Activated T-cell treated with anti-CD3 and anti-CD28 coated beads, Interleukin-2, amount 50 U/mL, for 4 hours (primary cell): ENCODE results near the gene VCAN. TPM values are rescaled to one million over a fixed set of nuclear protein-coding genes. Genes with fewer than 3 reads are reported as not detected.

Experiments
- ATAC-seq, 2 donors: fragments of 200-7000 bp; cut with Tn5 transposase; one replicate each; pipeline ENCODE4 v1.10.0; 2021
- DNase-seq: peaks from one replicate; pipeline ENCODE4 v3.0.0-alpha.2; 2020
- H3K27me3 Mint-ChIP-seq: one replicate; pipeline ENCODE4 v1.8.0; 2021; ENCODE audit warnings: low read depth, mixed read lengths
- H3K36me3 Mint-ChIP-seq: one replicate; pipeline ENCODE4 v1.8.0; 2022; ENCODE audit warnings: mixed read lengths; ENCODE audit not compliant: insufficient read depth
- H3K4me1 Mint-ChIP-seq: one replicate; pipeline ENCODE4 v1.8.0; 2021; ENCODE audit warnings: low read depth, mixed read lengths
- H3K4me3 Mint-ChIP-seq: one replicate; pipeline ENCODE4 v1.8.0; 2021; ENCODE audit warnings: mild to moderate bottlenecking, moderate library complexity, mixed read lengths
- H3K9me3 Mint-ChIP-seq: one replicate; pipeline ENCODE4 v1.8.0; 2021; ENCODE audit warnings: mixed read lengths
- total RNA-seq, 3 donors: library from RNA; stranded (reverse); gene quantifications; one replicate each; pipeline ENCODE4 v1.2.1, GENCODE V29; 2021

The VCAN gene
- total RNA-seq, 3 donors from 2014 or later = 0.61 to 0.84 (median 0.74) TPM

DNA sequence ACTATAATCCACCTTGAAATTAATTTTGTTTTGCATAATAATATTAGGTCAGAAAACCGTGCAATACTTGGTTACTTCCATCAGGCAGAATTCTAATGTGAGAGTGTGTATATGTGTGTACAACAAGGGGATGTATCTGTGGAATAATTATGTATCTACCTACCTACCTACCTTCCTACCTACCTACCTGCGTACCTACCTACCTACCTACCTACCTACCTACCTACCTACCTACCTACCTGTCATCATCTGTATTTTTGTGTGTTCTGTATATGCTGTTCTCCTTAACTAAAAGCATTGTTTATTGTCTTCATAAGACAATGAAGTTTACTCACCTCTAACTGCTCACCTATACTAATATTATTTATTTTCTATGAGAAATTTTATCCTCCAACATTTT lies 52.8 kb downstream of the VCAN start:
- H3K4me1 Mint-ChIP-seq = no peaks in the 10 kb centered on the region
- no peaks in the 10 kb centered on the region for H3K36me3 Mint-ChIP-seq
- ATAC-seq = no peak
- DNase-seq = no peak
- H3K27me3 Mint-ChIP-seq = no peaks in the 10 kb centered on the region
- no peak overlapping the region for H3K4me3 Mint-ChIP-seq
- H3K9me3 Mint-ChIP-seq = no peaks in the 10 kb centered on the region

DNA sequence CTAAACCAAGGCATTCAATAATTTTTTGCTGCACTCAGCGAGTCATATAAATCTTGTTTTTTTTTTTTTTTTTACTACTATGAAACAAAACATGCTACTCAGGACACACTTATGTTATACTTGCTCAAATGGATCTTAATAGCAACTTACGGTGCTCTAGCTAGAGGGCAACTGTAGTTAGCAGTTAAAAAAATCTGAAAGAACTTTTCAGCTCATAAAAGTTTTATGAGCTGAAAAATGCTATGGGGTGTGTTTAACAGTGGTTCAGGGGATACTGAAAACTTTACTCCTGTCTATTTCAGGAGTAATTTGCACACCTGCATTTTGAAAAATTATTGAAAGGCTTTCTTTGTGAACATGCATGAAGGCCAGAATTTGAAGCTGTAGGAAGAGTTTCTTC lies 53.4 kb downstream of the VCAN start:
- DNase-seq (no peak), ATAC-seq (no peak)
- H3K9me3 Mint-ChIP-seq = no peaks in the 10 kb centered on the region
- H3K27me3 Mint-ChIP-seq = no peaks in the 10 kb centered on the region
- H3K36me3 Mint-ChIP-seq = no peaks in the 10 kb centered on the region
- no peaks in the 10 kb centered on the region for H3K4me1 Mint-ChIP-seq
- H3K4me3 Mint-ChIP-seq = no peak overlapping the region

DNA sequence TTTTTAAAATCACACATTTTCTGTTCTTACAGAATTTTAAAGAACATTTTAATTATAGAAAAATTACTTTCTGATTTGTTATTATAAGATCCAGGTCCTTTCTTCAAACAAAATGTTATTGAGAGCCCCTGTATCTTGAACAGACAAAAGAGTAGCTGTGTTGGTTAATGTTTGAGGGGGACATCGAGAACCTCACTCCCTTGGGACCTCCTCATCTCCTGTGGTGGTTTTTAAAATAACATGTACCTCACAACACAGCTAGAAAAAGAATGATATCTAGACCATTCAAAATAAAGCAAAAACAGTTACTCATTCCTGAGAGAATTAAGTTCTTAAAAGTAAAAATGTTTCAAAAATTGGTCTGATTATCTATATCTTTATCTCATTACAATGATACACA lies 54.7 kb downstream of the VCAN start:
- no peak for DNase-seq

DNA sequence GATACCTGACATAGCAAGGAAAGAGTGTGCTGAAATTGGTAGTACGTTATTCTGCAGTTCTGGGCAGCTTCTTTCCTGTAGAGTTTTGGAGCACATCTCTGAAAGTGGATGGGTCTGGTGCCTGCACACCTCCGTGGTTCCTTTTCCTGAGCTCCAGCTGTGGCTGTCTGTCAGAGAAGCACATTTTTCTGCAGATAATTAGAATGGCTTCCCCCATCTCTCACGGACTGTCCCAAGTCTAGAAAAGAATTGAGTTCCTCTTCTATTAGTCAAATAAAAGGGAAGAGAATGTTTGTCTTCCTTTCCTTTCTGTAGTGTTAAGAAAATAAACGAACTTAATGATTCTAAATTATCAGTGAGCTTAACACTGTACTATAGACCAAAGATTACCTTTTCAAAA lies 55.7 kb downstream of the VCAN start:
- Mint-ChIP-seq H3K4me3 (no peak overlapping the region), H3K27me3 (no peaks in the 10 kb centered on the region), H3K4me1 (no peaks in the 10 kb centered on the region), H3K9me3 (no peaks in the 10 kb centered on the region), H3K36me3 (no peaks in the 10 kb centered on the region)
- DNase-seq = no peak
- ATAC-seq = no peak

More for the DNA sequence above, 54.7 kb downstream of the VCAN start:
- Mint-ChIP-seq H3K27me3 (no peaks in the 10 kb centered on the region), H3K4me3 (no peak overlapping the region), H3K36me3 (no peaks in the 10 kb centered on the region), H3K4me1 (no peaks in the 10 kb centered on the region), H3K9me3 (no peaks in the 10 kb centered on the region)
- no peak for ATAC-seq

DNA sequence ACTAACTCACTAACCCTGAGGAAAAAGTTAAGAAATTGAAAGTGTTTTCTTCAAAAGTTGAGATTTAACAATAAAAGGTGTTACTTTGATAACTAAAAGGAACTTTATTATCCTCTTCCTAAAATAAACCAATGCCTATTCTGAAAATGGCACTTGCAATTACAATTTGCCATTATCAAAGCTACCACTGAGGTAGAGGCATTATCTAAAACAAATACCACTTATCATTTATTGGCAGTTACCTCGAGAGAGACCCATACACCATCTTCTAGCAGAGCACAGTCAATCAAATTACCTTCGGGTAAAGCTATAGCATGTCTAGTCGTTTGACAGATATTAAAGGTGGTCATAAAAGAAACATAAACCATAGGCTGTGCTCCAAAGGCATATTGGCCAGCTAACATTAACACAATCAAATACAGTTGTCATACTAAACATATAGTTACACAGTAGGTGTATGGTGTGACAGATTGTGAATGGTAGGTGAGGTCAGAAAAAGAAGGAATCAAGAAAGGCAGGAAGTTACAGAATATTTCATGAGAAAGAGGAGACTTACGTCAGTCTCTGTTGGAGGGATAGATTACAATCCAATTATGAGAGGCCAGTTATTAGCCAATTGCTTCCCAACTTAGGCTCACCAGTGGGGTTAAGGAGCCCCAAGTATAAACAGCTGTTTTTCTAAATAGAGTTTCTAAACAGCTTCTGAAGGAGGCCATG lies 56.3 kb downstream of the VCAN start:
- Mint-ChIP-seq H3K27me3 (no peaks in the 10 kb centered on the region), H3K36me3 (no peaks in the 10 kb centered on the region), H3K9me3 (no peaks in the 10 kb centered on the region), H3K4me1 (no peaks in the 10 kb centered on the region), H3K4me3 (no peak overlapping the region)
- DNase-seq (no peak), ATAC-seq (no peak)

DNA sequence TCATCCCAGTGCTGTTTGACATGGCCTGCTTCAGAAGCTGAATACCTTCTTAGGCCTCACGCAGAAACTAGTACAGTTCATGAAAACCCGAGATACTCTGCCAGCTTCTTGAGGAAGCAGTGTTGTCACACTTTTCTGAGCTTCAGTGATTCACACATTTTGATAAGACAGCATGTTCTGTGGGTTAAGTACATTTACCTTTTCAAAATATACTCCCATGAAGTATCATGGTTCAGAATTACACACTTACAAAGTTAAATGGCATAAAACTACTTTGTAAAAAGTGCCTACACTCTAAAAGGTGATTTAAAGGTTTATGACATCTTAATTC lies 56.9 kb downstream of the VCAN start:
- Mint-ChIP-seq H3K36me3 (no peaks in the 10 kb centered on the region), H3K9me3 (no peaks in the 10 kb centered on the region), H3K4me1 (no peaks in the 10 kb centered on the region), H3K27me3 (no peaks in the 10 kb centered on the region), H3K4me3 (no peak overlapping the region)
- ATAC-seq (no peak), DNase-seq (no peak)

DNA sequence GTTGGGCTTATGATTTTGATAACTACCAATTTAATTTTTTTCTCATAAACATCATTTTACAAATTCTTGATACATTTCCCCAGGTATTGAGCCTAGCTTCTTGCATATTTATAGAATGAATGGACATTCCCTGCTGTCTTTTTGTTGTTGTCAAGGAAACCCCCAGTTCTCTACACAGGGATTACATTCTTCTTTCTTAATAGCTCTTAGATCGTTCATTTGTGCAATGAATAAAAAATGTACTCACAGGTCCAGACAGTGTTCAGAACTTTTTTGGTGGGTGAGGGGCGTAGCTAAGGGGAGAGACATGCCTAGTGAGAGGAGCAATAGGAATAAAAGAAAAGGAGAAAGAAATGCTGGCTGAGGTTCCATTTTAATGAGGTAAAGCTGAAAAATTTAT lies 58.6 kb downstream of the VCAN start:
- no peak for DNase-seq
- no peaks in the 10 kb centered on the region for H3K36me3 Mint-ChIP-seq
- no peak overlapping the region for H3K4me3 Mint-ChIP-seq
- no peak for ATAC-seq
- no peaks in the 10 kb centered on the region for H3K4me1 Mint-ChIP-seq
- no peaks in the 10 kb centered on the region for H3K9me3 Mint-ChIP-seq
- H3K27me3 Mint-ChIP-seq = no peaks in the 10 kb centered on the region

DNA sequence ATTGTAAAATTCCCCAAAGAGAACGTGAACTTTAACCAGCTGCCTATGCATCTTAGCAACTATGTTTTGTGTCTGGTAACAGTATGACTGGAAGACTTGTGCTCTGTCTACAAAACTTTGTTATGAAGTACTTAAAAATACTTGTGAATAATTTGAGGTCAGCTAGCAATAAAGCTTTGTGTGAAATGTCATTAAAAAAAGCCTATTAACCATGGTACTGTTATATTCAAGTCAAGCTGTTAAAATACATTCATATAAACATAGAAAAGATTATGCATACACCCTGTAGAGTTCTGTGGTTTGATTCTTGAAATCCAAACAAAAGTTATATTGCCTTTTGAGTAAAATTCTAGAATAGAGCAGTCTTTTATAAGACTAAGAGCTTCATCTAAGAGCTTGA lies 60.1 kb downstream of the VCAN start:
- H3K4me3 Mint-ChIP-seq = no peak overlapping the region
- ATAC-seq (no peak), DNase-seq (no peak)
- H3K4me1 Mint-ChIP-seq = no peaks in the 10 kb centered on the region
- no peaks in the 10 kb centered on the region for H3K27me3 Mint-ChIP-seq
- H3K36me3 Mint-ChIP-seq = no peaks in the 10 kb centered on the region
- H3K9me3 Mint-ChIP-seq = no peaks in the 10 kb centered on the region

DNA sequence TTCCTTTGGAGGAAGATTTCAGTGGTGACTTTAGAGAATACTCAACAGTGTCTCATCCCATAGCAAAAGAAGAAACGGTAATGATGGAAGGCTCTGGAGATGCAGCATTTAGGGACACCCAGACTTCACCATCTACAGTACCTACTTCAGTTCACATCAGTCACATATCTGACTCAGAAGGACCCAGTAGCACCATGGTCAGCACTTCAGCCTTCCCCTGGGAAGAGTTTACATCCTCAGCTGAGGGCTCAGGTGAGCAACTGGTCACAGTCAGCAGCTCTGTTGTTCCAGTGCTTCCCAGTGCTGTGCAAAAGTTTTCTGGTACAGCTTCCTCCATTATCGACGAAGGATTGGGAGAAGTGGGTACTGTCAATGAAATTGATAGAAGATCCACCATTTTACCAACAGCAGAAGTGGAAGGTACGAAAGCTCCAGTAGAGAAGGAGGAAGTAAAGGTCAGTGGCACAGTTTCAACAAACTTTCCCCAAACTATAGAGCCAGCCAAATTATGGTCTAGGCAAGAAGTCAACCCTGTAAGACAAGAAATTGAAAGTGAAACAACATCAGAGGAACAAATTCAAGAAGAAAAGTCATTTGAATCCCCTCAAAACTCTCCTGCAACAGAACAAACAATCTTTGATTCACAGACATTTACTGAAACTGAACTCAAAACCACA lies 67.4 kb downstream of the VCAN start:
- ATAC-seq (peak; percentile 14 to 52), DNase-seq (no peak)
- Mint-ChIP-seq H3K36me3 (no peaks in the 10 kb centered on the region), H3K9me3 (no peaks in the 10 kb centered on the region), H3K4me3 (no peak overlapping the region), H3K4me1 (peaks cover 6% of the 10 kb centered on the region), H3K27me3 (no peaks in the 10 kb centered on the region)

DNA sequence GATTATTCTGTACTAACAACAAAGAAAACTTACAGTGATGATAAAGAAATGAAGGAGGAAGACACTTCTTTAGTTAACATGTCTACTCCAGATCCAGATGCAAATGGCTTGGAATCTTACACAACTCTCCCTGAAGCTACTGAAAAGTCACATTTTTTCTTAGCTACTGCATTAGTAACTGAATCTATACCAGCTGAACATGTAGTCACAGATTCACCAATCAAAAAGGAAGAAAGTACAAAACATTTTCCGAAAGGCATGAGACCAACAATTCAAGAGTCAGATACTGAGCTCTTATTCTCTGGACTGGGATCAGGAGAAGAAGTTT lies 67.9 kb downstream of the VCAN start:
- ATAC-seq (no peak), DNase-seq (no peak)
- no peaks in the 10 kb centered on the region for H3K36me3 Mint-ChIP-seq
- no peak overlapping the region for H3K4me3 Mint-ChIP-seq
- no peaks in the 10 kb centered on the region for H3K9me3 Mint-ChIP-seq
- peaks cover 6% of the 10 kb centered on the region for H3K4me1 Mint-ChIP-seq
- H3K27me3 Mint-ChIP-seq = no peaks in the 10 kb centered on the region

DNA sequence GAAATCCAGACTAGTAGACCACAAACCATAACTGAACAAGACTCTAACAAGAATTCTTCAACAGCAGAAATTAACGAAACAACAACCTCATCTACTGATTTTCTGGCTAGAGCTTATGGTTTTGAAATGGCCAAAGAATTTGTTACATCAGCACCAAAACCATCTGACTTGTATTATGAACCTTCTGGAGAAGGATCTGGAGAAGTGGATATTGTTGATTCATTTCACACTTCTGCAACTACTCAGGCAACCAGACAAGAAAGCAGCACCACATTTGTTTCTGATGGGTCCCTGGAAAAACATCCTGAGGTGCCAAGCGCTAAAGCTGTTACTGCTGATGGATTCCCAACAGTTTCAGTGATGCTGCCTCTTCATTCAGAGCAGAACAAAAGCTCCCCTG lies 68.6 kb downstream of the VCAN start:
- no peak overlapping the region for H3K4me3 Mint-ChIP-seq
- no peaks in the 10 kb centered on the region for H3K9me3 Mint-ChIP-seq
- ATAC-seq (no peak), DNase-seq (no peak)
- peaks cover 6% of the 10 kb centered on the region for H3K4me1 Mint-ChIP-seq
- no peaks in the 10 kb centered on the region for H3K36me3 Mint-ChIP-seq
- H3K27me3 Mint-ChIP-seq = no peaks in the 10 kb centered on the region

DNA sequence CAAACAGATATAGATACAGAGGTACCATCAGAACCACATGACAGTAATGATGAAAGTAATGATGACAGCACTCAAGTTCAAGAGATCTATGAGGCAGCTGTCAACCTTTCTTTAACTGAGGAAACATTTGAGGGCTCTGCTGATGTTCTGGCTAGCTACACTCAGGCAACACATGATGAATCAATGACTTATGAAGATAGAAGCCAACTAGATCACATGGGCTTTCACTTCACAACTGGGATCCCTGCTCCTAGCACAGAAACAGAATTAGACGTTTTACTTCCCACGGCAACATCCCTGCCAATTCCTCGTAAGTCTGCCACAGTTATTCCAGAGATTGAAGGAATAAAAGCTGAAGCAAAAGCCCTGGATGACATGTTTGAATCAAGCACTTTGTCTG lies 69.2 kb downstream of the VCAN start:
- H3K36me3 Mint-ChIP-seq = no peaks in the 10 kb centered on the region
- H3K9me3 Mint-ChIP-seq = no peaks in the 10 kb centered on the region
- H3K4me1 Mint-ChIP-seq = peaks cover 6% of the 10 kb centered on the region
- H3K4me3 Mint-ChIP-seq = no peak overlapping the region
- H3K27me3 Mint-ChIP-seq = no peaks in the 10 kb centered on the region
- ATAC-seq = no peak
- no peak for DNase-seq

DNA sequence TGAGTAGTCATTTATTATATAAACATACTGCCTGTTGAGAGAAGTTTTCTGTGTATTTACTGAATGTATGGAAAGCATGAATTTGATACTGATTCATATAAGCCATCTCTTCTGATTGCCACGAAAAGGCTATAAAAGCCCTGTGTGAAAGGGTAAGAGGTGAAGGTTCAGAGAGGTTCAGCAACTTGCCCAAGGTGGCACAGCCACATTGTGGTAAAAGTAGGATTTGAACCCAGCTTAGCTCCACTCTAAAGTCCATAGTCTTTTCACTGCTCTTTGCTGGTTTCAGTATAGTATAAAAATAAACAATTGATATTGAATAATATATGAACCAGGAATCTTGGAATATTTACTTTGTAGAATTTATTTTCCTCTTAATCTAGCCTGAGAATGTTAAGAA lies 71.3 kb downstream of the VCAN start:
- no peaks in the 10 kb centered on the region for H3K36me3 Mint-ChIP-seq
- DNase-seq (no peak), ATAC-seq (no peak)
- H3K4me3 Mint-ChIP-seq = no peak overlapping the region
- peaks cover 6% of the 10 kb centered on the region for H3K4me1 Mint-ChIP-seq
- no peaks in the 10 kb centered on the region for H3K9me3 Mint-ChIP-seq
- H3K27me3 Mint-ChIP-seq = no peaks in the 10 kb centered on the region

DNA sequence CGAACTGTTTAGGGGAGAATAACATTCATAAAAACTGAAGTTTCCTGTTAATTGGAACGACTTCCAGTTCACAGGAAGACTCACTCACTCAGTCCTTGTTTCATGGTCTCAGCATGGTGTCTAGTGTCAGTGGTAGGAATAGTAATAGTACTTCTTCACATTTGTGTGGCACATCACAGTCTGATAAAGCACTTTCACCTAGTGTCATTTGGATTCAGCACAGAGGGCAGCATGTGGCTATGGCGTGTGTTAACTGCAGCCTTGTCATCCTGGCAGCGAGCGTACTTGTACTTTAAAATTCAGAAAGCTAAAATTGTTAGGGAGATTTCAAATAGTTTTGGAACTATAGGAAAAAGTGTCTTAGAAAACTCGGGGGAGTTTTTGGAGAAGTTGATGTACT lies 72.4 kb downstream of the VCAN start:
- no peak overlapping the region for H3K4me3 Mint-ChIP-seq
- H3K36me3 Mint-ChIP-seq = no peaks in the 10 kb centered on the region
- H3K4me1 Mint-ChIP-seq = peaks cover 6% of the 10 kb centered on the region
- H3K9me3 Mint-ChIP-seq = no peaks in the 10 kb centered on the region
- DNase-seq (no peak), ATAC-seq (no peak)
- H3K27me3 Mint-ChIP-seq = no peaks in the 10 kb centered on the region

DNA sequence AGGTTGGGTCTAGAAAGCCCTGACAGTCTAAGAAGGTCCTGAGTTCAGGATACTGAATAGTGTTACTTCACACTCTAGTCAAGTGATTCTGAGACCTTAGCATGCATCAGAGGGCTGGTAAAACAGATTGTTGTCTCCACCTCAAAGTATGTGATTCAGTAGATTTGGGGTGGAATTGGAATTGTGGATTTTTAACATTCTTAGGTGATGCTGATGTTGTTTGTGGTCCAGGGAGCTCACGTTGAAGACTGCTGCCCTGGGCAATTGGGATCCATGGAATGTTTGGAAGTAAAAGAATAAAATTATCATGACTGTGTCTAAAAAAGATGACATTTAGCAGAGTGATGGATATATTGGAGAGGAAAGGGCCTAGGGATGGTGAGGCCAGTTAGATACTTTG lies 75.6 kb downstream of the VCAN start:
- Mint-ChIP-seq H3K4me3 (no peak overlapping the region), H3K36me3 (no peaks in the 10 kb centered on the region), H3K9me3 (no peaks in the 10 kb centered on the region), H3K4me1 (no peaks in the 10 kb centered on the region), H3K27me3 (no peaks in the 10 kb centered on the region)
- ATAC-seq (no peak), DNase-seq (no peak)
